HG03575 (cell line): ENCODE measurements around the gene ABCC1.

Experiments used
- ATAC-seq: cut with Tn5 transposase; IDR thresholded peaks from one replicate; pipeline ENCODE4 v1.9.1; 2021; ENCODE audit not compliant: unreplicated experiment, insufficient number of reproducible peaks, low FRiP score; ENCODE audit errors: extremely low read depth

ABCC1 gene

GRCh38 chr16:15961571-15962090 lies 12.2 kb downstream of the ABCC1 start:
- ATAC-seq = no peak

GRCh38 chr16:15963307-15963910 lies 14.0 kb downstream of the ABCC1 start:
- ATAC-seq = no peak

- ATAC-seq = no peak
These were observed 17.0 kb downstream of the ABCC1 start for GRCh38 chr16:15966420-15966819.

DNA sequence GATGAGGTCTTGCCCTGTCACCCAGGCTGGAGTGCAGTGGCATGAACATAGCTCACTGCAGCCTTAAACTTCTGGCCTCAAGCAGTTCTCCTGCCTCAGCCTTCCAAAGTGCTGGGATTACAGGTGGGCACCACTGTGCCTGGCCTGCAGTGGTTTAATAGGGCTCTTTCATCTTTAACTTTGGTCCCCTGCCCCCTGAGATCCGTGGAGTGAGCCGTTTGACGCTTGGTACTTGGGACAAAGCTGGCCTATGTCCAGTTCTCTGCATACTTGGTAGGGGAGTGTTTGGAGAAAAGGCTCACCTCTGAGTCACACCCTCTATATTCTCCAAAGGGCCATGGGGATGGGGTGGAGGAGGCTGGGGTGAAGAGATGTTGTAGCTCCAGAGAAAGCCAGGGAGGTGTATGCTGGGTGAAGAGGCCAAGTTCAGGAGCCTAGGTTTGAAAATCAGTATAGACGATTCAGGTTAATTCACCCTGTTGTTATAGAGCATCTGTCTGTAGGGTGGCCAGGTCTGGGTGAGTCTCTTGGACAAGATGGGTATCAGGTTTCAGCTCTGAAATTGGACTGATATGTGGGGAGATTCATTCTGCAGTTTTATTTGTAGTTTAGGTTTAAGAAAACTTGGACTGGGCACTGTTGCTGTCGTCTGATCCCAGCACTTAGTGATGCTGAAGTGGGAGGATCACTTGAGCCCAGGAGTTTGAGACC lies 17.6 kb downstream of the ABCC1 start:
- no peak for ATAC-seq

DNA sequence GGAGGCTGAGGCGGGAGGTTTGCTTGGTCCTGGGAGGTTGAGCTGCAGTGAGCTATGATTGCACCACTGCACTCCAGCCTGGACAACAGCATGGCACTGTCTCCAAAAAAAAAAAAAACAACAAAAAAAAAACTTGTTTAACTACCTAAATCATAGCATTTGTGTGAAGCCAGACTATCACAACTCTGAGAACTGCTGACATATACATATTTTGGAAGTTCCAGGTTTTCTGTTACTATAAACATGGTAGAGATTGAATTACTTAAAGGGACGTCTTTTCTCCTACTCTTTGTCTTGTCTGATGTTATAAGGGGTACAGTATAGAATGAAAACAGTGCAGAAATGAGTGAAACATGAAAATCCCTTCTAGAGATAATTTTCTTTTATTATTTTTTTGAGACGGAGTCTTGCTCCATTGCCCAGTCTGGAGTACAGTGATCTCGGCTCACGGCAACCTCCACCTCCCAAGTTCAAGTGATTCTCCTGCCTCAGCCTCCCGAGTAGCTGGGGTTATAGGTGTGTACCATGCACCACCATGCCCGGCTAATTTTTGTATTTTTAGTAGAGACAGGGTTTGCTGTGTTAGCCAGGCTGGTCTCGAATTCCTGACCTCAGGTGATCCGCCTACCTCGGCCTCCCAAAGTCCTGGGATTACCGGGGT lies 18.4 kb downstream of the ABCC1 start:
- ATAC-seq = no peak

GRCh38 chr16:15970202-15970601 lies 20.8 kb downstream of the ABCC1 start:
- no peak for ATAC-seq

DNA sequence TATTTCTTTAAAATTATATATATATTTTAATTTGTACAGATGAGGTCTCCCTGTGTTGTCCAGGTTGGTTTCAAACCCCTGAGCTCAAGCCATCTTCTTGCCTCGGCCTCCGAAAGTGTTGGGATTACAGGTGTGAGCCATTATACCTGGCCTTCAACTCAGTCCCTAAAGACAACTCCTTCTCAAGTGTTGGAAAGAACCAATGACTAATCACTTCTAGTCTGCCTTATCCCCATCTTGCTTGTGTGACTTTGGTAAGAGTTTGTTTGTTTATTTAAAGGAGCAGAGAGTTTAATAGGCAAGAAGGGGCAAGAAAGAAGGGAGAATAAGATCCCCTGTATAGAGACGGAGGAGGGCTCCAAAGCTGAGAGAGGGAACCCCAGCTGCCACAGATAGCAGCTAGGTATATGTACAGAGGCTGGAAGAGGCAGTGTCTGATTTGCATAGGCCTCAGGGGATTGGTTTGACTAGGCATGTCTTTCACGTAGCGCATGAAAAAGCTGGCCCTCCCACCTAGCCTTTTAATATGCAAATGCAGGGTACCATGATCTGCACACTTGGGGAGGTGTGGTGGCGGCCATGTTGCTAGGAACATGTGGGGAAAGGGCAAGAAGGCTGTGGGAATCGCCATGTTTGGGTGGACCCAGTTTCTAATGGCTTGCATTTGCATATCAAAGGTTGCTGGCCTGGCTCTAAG lies 21.5 kb downstream of the ABCC1 start:
- ATAC-seq = no peak

DNA sequence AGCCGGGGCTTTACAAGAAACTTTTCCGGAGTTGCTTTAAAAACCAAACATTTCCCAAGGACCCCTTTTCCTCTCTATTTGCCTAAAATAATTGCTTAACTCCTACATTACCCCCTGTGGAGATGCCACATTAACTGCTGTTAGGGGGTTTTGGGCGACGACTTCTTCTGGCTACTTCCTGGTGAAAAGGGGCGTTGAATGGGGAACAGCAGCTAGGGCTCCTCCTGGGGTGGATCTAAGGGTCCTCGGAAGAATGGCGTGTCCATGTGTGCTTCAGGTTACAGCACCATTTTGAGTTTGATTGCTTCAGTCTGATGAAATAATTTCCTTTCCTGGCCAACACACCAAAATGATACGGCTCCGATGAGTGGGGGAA lies 22.0 kb downstream of the ABCC1 start:
- no peak for ATAC-seq

DNA sequence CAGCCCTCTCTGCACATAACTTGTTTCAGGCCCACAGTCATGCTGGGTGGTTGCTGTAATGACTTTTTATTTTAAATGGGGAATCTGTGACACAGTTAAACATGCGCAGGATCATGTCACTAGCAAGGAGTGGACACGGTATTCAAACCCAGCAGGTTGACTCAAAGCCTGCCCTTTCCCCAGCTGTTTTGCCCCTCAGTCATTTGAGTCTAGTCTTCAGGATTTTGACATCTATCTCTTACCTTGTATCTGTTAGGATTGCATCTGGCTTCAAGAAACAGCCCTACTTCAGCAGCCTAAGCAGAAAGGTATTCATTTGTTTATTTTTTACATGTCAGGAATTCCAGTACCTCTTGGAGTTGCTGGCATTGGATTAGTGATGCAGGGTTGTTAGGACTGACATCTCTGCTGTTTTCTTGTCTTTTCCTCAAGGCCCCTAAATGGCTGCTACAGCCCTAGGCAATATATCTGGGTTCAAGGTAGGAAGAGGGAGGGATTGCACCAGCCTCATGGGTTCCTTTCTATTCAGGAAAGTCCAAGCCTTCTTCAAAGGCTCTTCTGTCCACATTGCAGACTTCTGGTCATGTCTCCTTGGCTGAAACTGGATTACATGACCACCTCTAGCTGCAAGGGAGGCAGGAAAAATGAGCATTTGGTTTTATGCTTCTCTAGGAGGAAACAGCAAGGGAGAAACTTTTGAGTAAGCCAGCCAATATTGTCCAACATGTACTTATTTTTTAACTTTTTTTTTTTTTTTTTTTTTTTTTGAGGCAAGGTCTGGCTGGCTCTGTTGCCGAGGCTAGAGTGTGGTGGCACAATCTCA lies 22.8 kb downstream of the ABCC1 start:
- ATAC-seq = no peak

DNA sequence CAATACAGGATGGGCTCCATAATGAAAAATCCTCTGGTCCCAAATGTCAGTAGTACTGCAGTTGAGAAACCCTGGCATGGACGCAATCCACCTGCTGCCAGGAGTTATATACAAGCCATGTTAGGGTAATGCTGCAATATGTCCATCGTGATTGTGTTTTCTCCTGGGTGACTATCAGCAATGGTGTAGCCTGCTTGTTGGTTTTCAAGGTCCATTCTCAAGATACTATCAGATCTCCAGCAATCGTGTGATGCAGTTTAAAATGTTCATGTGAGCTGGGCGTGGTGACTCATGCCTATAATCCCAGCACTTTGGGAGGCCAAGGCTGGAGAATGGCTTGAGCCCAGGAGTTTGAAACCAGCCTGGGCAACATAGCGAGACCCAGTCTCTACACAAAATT lies 24.0 kb downstream of the ABCC1 start:
- no peak for ATAC-seq

DNA sequence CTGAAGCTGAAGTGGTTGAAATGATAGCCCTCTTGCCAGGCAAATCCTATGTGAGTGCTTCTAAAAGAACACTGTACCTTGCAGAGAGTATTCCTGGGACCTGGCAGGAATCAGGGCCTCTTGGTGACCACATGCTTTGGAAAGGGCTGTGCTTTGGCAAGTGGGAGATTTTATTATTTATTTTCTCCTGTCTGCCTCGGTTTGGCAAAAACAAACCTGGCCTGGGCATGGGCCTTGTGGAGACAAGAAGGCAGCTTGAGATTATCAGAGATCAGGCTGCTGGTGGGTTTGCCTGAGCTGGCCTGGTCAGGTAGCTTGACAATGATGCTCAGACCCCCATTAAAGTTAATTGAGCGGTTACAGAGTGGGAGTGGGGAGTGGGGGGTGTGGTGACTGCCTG lies 24.6 kb downstream of the ABCC1 start:
- ATAC-seq = no peak

GRCh38 chr16:15975172-15975571 lies 25.8 kb downstream of the ABCC1 start:
- ATAC-seq = no peak

GRCh38 chr16:15976225-15976812 lies 26.9 kb downstream of the ABCC1 start:
- no peak for ATAC-seq

GRCh38 chr16:15976929-15977637 lies 27.7 kb downstream of the ABCC1 start:
- no peak for ATAC-seq

DNA sequence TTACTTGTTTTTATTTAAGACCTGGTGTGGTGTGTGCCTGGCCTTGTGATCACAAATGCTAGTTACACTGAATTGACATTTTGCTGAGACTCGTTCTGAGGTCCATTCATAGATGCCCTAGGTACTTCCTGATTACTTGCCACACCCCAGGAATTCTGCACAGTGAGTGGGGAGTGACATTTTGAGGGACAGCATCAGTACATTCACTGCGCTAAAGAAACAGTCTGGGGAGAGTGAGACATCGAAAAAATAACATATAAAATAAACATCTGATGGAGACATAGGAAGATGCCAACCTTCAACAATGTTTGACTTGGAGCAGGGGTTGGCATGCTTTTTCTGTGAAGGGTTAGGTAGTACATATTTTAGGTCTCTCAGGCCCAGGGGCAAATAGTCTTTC lies 30.4 kb downstream of the ABCC1 start:
- ATAC-seq = no peak

DNA sequence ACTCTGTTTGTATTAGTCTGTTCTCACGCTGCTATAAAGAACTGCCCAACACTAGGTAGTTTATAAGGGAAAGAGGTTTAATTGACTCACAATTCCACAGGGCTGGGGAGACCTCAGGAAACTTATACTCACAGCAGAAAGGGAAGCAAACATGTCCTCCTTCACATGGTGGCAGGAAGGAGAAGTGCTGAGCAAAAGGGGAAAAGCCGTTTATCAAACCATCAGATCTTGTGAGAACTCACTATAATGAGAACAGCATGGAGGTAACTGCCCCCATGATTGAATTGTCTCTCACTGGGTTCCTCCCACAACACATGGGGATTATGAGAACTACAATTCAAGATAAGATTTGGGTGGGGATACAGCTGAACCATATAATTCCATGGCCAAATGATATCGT lies 30.9 kb downstream of the ABCC1 start:
- no peak for ATAC-seq

- no peak for ATAC-seq
These were observed 32.0 kb downstream of the ABCC1 start for GRCh38 chr16:15981382-15981781.
